HL-60/S4 treated with phorbol 12-myristate 13-acetate at 8.2 ng/mL for 4 days and 3 days (cell line): ENCODE data around the gene SF3A1.

Experiments
- in situ Hi-C: fragments of 300-500 bp; cut with MboI; formaldehyde crosslinking; loops from 2 replicates; pipeline ENCODE4 v1.15.0; 2022; ENCODE audit warnings: low sequenced_read_pairs

SF3A1 gene

GRCh38 chr22:30326255-30326705, 30.4 kb downstream of the SF3A1 start:
- in situ Hi-C loops: no loop called here

DNA sequence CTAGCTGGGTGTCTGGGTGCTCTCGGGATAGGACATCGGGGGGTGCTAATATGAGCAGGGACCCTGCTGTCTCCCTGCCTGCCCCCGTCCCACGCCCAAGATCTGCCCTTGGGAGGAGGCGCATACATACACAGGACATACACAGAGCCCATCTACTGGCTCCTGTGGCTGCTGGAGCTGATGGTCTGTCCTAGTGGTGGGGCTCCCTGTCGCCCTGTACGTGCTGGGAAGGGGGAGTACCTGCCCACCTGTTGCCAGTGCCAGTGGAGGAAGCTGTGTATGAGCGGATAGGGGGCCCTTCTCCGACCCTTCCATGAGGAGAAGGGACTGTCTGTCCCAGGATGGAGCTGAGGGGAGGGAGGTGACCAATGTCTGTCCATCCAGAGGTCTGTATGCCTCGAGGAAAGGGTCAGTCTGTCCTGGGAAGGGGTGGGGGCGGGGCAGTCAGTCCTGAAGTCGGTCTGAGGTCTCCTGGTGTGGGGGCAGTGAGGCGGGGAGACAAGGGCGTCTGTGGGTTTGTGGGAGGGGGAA, 30.9 kb downstream of the SF3A1 start:
- in situ Hi-C loops: no loop called here

DNA sequence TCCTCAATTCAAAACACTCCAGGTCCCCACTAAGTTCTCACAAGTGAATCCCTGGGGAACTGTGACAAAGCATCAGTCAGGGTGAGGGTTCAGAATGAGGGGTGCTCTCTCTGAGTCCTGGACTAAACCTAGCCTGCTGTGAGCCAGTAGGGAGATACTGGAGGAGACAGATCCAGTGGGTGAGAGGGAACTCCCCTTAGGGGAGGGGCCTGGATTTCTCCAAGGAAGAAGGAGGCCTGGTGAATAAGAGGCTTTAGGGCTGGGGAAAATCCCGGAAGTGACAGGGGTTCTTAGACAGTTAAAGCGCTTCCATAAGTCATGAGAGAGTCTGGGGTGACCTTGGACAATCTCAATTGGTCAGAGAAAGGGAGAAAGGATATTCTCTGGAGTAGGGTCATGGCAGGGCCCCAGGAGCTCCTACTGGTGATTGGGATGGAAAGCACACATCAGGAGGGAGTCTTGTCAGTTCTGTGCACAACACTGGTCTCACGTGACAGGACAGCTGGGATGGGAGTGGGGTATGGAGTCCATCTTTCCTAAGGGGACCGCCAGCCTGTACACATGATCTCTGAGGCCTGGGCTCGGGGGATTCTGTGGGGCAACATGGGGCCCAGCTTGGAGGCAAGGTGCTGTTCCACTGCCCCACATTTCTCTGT, 31.5 kb downstream of the SF3A1 start:
- in situ Hi-C loops: no loop called here

DNA sequence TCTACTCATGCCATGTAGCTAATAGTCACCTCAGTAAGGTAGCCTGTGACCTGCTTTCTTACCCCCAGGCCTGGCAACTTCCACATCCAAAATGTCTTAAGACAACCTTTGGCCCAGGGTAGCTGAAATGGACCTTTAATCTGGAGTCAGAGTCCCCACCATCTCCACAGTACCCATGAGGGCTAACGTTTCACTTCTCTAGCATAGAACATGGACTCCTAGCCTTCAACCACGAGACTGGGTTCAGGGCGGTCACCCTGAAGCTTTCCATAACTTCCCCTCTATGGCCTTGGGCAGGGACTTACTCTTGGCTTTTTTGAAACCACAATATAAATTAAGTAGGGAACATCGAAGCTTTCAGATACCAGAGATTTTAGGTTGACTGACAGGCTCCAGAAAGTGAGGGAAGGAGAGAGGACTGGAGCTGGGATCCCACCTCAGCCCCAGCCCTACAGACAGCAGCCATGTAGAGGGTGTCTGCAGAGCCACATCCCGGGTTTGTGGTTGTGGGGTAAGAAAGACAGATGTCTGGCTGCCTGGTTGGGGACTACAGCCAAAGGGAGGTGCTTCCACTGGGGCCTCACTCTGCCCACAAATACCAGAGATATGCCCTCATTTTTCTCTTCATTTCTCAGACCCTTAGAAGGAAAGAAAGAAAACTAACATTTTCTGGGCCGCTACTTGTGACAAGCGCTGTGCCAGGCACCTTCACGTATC, 32.5 kb downstream of the SF3A1 start:
- in situ Hi-C loops: no loop called here

- in situ Hi-C loops: no loop called here
Measured at GRCh38 chr22:30323246-30323645, 33.4 kb downstream of the SF3A1 start.

- in situ Hi-C loops: no loop called here
Measured at GRCh38 chr22:30321461-30321860, 35.2 kb downstream of the SF3A1 start.

DNA sequence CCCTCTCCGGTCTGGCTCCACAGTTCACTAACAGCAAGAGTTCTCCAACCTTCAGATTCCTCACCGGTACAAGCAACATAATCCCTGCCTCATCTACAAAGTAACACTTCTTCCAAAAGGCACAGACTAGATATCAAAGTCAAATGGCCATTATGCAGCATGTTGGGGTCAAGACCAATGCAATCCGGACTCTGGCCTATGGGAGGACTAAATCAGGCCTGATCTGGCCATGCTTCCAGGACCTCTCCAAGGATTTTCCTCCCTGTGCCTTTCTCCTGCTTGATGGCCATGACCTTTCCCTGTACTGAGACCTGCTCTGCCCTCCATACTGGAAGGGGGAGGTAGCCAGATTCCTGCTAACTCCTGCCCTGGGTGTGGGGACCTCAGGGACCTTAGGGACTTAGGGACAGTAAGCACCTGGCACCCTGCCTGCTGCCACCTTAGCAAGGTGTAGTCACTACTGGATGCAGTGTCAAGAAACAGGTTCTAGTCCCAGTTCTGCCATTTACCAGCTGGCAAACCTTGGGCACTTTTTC, 36.6 kb downstream of the SF3A1 start:
- in situ Hi-C loops: no loop called here

- in situ Hi-C loops: no loop called here
Measured at GRCh38 chr22:30318799-30319419, 37.8 kb downstream of the SF3A1 start.

GRCh38 chr22:30317778-30318177, 38.9 kb downstream of the SF3A1 start:
- in situ Hi-C loops: no loop called here

DNA sequence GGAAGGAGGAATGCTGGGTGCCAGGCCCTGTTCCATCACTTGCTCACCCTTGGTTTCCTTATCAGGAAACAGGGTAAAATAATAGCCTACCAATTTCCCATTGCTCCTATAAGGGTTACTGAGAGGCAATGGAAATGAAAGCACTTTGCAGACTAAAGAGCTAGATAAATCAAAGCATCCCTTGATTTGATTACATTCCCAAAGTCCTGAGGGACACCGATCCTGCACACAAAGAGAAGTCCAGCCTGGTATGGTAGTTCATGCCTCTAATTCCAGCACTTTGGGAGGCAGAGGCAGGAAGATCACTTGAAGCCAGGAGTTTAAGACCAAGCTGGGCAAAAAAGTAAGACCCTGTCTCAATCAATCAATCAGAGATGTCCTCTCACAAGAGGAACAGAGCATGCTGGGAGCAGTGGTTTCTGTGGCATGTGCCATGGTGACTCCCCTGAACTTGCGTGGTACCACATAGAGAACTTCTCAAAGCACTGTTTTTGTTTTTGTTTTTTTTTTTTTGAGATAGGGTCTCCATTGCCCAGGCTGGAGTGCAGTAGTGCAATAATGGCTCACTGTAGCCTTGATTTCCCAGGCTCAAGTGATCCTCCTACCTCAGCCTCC, 40.6 kb downstream of the SF3A1 start:
- in situ Hi-C loops: no loop called here

- in situ Hi-C loops: no loop called here
Measured at GRCh38 chr22:30314915-30315314, 41.8 kb downstream of the SF3A1 start.

GRCh38 chr22:30313527-30314363, 42.9 kb downstream of the SF3A1 start:
- in situ Hi-C loops: no loop called here

- in situ Hi-C loops: no loop called here
Measured at GRCh38 chr22:30312053-30312452, 44.6 kb downstream of the SF3A1 start.

- in situ Hi-C loops: no loop called here
Measured at GRCh38 chr22:30310881-30311771, 45.6 kb downstream of the SF3A1 start.

- in situ Hi-C loops: no loop called here
Measured at GRCh38 chr22:30309951-30310741, 46.5 kb downstream of the SF3A1 start.

DNA sequence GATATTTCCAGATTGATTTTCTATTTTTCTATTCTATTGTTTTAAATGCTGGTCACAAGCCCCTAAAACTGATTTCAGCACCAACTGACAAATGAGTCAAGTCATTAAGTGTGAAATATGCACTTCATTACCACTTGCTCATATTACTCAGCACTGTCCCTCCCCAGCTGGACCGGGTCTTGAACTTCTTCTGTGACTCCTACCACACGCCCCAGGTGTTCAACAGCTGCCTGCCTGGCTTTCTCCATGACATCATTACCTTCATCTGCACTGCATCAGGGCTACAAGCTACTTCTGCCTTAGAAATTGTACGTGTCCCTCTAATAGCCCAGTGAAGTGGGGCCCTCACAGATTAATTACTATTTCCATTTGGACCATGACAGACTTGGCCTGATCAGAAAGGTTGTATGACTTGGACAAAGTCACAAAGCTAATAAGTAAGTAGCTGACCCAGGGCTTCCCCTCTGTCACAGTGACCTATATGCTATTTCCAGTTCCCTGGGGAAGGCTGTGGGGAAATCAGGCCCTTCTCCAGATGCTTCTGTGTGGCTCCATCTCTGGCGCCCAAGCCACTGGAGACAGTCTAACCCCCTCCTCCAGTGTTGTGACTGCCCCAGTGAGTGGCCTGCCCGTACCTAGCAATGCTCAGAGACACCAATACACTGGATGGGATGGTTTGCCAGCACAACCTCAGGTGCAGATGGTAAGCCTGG, 48.0 kb downstream of the SF3A1 start:
- in situ Hi-C loops: no loop called here

GRCh38 chr22:30308093-30308492, 48.6 kb downstream of the SF3A1 start:
- in situ Hi-C loops: no loop called here

DNA sequence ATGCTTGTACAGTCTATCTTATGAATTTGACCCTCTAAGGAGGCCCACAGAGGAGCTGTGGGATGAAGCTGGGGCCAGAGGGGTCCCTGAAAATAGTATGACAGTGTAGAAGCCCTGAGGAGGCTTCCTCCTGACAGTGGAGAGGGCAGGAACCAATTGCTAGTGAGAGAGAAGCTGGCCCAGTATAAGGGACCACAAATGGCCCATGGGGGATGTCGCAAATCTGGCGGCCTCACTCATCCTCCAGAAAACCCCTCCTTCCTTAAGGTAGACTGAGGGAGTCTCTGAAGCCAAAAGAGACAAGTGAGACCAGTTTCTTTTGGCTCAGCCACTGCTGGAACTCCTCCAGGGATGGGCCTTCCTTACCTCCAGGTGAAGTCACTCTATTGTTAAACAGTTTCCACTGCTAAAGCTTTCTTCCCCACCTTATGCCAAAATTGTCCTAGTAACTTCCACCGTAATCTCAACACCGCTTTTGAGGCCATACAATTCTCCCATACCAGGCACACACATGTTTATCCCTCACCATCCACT, 49.6 kb downstream of the SF3A1 start:
- in situ Hi-C loops: no loop called here
